Fibroblast of villous mesenchyme (primary cell): ENCODE measurements around the gene ANKFN1. TPM values are rescaled to one million over a fixed set of nuclear protein-coding genes. Genes with fewer than 3 reads are reported as not detected.
"Not testable (repeated sequence)": the region's sequence is repeated elsewhere in the genome, so short reads cannot be mapped to it uniquely, and the experiment has no call there.

ENCODE experiments used
- DNase-seq: peaks from one replicate; pipeline ENCODE4 v3.0.0-alpha.2; 2010; ENCODE audit warnings: low read depth
- H3K4me3 ChIP-seq: 2 replicates; pipeline ENCODE4 v1.5.1; 2011; ENCODE audit warnings: low read depth, mild to moderate bottlenecking, low read length
- total RNA-seq: library from RNA; depleted of rRNA; stranded (reverse); fragments of >200 nt; gene quantifications from 2 replicates; pipeline ENCODE4 v1.2.3, GENCODE V29; 2012
- TF ChIP-seq, protein P1 (sequence below): IDR thresholded peaks from 2 replicates; pipeline ENCODE4 v1.5.1; 2012; ENCODE audit warnings: low read depth, mild to moderate bottlenecking, low read length; ENCODE audit not compliant: insufficient read depth

ANKFN1 gene
- total RNA-seq, 1 donor, result under 0.01 TPM

DNA sequence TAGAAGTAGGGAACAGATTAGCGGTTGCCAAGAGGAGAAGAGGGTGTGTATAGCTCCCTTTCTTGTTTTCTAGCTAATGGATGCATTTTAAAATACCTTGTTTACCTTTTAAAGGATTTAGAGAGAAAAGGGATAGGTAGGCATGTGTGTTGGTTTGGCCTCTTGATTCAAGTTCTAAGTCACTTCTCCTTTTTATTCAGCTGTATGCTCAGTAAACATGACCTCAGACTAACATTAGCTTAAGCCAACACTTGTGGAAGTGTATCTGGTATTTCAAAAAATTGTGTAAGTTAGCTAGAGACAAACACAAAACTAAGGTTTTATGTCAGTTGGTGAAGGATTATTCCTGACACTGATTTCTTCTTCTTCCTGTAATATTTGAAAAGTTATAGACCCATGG, 236.1 kb downstream of the ANKFN1 start:
- DNase-seq, result no peak
- TF ChIP-seq, protein P1, sequence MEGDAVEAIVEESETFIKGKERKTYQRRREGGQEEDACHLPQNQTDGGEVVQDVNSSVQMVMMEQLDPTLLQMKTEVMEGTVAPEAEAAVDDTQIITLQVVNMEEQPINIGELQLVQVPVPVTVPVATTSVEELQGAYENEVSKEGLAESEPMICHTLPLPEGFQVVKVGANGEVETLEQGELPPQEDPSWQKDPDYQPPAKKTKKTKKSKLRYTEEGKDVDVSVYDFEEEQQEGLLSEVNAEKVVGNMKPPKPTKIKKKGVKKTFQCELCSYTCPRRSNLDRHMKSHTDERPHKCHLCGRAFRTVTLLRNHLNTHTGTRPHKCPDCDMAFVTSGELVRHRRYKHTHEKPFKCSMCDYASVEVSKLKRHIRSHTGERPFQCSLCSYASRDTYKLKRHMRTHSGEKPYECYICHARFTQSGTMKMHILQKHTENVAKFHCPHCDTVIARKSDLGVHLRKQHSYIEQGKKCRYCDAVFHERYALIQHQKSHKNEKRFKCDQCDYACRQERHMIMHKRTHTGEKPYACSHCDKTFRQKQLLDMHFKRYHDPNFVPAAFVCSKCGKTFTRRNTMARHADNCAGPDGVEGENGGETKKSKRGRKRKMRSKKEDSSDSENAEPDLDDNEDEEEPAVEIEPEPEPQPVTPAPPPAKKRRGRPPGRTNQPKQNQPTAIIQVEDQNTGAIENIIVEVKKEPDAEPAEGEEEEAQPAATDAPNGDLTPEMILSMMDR, result no peak
- H3K4me3 ChIP-seq, result no peak overlapping the region

DNA sequence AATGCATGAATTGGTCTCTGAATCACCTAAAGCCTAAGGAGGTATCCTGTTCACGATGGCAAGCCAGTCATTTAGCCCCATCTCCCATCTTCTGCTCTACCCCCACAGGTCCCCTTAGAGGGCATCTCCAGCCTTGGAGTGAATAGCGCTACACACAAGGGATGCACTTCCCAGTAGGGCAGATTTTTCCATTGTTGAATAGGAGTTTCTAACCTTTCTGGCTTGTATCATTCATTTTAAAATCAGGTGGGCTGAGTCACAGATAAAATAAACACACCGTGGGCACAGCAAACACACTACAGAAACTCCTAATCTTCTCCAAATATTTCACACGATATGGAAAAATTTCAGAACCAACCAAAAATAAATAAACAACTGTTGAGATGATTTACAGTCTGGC, 239.0 kb downstream of the ANKFN1 start:
- TF ChIP-seq, protein P1, result no peak
- no peak overlapping the region for H3K4me3 ChIP-seq
- peak; percentile 5 for DNase-seq

DNA sequence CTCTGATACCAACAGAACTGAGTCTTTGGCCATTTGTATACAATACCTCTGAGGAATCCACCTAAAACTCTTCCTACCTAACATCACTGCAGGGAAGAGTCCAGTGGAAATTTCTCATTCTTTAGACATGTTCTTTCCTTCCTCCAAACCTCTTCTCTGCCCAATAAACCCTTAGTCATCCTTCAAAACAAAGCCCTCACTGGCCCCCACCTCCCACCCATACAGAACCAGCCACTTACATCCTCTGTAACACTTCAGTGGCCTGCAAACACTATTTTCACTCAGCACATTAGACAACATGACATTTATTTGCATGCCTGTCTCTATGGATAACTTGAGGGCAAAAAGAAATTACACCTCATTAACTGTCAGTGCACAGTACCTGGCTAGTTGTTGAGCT, 239.9 kb downstream of the ANKFN1 start:
- H3K4me3 ChIP-seq, result no peak overlapping the region
- TF ChIP-seq, protein P1, result no peak
- DNase-seq, result no peak

DNA sequence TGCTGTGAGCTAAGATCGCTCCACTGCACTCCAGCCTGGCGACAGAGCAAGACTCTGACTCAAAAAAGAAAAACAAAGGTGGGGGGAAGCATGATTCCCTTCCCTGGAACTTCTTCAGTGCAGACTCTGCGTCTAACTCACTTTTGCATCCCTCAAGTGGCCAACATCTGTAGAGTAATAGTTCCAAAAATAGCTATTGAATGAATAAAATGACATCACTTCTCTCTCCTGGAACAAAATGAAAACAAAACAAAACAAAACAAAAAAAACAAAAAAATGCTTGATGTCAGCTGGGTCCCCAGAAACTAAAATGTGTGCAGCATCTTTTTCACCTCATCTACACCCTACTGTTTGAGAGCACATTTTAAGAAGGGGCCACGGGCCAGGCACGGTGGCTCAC, 242.5 kb downstream of the ANKFN1 start:
- no peak overlapping the region for H3K4me3 ChIP-seq
- DNase-seq, result no peak
- TF ChIP-seq, protein P1, result no peak

DNA sequence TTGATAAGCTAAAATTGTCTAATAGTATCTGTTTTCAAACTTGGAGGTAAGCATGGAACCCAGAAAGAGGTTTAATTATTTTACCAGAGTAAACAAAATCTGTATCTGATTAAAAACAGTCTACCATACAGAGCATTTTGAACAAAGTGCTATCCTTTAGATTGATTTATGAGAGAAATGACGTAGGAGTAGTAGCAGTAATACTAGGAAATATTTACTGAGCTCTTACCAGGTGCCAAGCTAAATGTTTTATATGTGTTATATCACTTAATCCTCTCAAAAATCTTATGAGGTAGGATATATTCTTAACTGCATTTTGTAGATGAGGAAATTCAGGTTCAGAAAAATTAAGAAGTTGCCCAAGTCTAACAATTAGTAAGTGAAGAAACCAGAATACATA, 253.8 kb downstream of the ANKFN1 start:
- TF ChIP-seq, protein P1, result no peak
- H3K4me3 ChIP-seq, result no peak overlapping the region
- DNase-seq, result no peak

DNA sequence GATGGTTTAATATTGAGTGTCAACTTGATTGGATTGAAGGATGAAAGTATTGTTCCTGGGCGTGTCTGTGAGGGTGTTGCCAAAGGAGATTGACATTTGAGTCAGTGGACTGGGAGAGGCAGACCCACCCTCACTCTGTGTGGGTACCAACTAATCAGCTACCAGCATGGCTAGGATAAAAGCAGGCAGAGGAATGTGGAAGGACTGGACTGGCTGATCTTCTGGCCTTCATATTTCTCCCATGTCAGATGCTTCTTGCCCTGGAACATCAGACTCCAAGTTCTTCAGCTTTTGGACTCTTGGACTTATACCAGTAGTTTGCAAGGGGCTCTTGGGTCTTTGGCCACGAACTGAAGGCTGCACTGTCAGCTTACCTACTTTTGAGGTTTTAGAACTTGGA, 259.1 kb downstream of the ANKFN1 start:
- H3K4me3 ChIP-seq, result not testable (repeated sequence)

DNA sequence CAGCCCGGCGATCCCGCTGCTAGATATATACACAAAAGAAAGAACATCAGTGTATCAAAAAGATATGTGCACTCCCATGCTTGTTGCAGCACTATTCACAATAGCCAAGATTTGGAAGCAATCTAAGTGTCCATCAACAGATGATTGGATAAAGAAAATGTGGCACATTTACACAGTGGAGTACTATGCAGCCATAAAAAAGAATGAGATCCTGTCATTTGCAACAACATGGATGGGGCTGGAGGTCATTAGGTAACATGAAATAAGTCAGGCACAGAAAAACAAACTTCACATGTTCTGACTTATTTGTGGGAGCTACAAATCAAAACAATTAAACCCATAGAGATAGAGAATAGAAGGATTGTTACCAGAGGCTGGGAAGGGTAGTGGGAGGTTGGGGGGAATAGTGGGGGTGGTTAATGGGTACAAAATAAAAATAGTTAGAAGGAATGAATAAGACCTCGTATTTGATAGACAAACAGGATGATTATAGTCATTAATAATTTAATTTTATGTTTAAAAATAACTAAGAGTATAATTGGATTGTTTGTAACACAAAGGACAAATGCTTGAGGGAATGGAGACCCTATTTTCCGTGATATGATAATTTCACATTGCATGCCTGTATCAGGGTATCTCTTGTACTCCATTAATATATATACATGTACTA, 263.5 kb downstream of the ANKFN1 start:
- H3K4me3 ChIP-seq, result no peak overlapping the region
- TF ChIP-seq, protein P1, result no peak

More for the DNA sequence above, 259.1 kb downstream of the ANKFN1 start:
- DNase-seq, result not testable (repeated sequence)

More for the DNA sequence above, 263.5 kb downstream of the ANKFN1 start:
- no peak for DNase-seq
